SK-MEL-5 (cell line): Measurements from ENCODE around the gene SPARC. TPM values are rescaled to one million over a fixed set of nuclear protein-coding genes. Genes with fewer than 3 reads are reported as not detected.
"Not testable (repeated sequence)": the region's sequence is repeated elsewhere in the genome, so short reads cannot be mapped to it uniquely, and the experiment has no call there.

Experiments used
- DNase-seq: peaks from one replicate; pipeline ENCODE4 v3.0.0-alpha.2; 2016; ENCODE audit warnings: low read depth, low spot score
- in situ Hi-C: cut with HindIII; loops from 2 replicates; pipeline ENCODE4 v1.10.0; 2016; ENCODE audit warnings: low sequenced_read_pairs, high pct_unique_total_duplicates, low pct_unique_long_range_greater_than_20kb
- total RNA-seq: library from RNA; depleted of rRNA; stranded (reverse); fragments of >200 nt; shearing (Covaris generic); gene quantifications from 2 replicates; pipeline ENCODE4 v1.2.3, GENCODE V29; 2014

SPARC gene
- total RNA-seq, 1 experiment from 2014 or later = 1,245 TPM

DNA sequence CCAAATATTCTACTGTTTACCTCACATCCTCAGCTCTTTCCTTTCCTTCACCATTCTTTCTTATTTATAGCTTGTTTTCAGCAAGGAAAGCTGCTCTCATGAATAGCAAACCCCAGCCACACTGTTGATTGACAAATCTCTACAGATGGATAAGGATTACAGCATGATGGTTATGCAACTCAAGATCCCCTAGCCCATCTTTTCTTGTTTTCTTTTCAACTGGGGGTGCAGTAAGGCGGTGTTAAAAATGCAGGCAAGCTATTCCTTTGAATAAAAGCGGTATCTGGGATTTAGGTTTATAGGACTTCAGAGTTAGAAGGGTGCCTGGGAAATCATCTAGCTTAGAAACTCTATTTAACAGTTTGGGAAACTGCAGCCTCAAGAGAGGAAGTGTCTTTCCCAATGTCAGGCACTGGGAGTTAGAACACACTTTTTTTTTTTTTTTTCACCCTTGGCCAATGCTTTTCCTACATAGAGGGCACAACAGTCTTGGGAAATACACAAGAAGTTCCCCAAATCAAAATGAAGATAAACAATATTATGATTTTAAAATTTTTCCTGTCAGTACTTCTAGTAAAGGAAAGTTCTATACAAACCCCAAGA lies 2.6 kb downstream of the SPARC start:
- DNase-seq = no peak
- in situ Hi-C loops = no loop called here

DNA sequence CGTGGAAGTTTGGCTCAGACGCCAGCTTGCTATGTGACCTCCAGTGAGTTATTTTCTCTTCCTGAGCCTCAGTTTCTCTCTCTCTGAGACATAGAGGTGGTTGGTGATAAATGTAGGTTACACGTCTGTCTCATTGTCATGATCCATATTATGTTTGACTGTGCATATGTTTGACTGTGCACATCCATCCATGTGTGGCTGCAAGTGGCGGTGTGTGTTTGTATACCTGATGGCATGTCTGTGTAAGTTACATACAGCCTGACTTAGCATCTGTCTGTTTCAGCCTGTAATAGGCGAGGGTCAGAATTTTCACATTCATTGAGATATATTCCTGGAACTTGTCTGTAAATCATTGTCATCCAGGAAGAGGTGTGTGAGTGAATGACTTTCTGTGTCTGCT lies 3.3 kb downstream of the SPARC start:
- in situ Hi-C loops = no loop called here
- no peak for DNase-seq

DNA sequence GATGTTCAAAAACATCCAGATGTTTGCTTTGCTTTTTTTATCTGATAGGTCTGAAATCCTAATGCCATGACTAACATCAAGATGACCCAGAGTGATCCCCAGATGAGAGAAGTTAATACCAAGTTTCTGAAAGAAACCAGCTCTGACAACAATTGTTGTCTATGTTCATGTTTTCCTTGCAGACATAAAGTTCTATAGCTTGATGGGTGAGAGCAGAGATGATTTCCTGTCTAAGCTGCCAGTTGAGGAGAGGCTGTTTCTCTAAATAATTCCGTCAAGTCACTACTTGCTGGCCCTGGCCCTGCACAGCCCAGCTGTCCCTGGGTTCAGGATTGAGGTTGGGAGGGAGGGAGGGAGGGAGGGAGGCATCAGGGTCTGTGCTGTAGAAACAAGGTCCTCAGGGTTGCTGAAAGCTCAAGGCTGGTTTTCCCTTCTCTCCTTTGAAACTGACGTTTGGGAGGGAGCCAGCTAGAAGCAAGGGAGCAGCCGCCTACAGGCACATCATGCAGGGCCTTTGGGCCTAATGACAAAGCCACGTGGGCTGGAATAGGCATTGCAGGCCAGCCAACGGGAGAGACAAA lies 3.9 kb downstream of the SPARC start:
- DNase-seq = no peak
- in situ Hi-C loops = no loop called here

DNA sequence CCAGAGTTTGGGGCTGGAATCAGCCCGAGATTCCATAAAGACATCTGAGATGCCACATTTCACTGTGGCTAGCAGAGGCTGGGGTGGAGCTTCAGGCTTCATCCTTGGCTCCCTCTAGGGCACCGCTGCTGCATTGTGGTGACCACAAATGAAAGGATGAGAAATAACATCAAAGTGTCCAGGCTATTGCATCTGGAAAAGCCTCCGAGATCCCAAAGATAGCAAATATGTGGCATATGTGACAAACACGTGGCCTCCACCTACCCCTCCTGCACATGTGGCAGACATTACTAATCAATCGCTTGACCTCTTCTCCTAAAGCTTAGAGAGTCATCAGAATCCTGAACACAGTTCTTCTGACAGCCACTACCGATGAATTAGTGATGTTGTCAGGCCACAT lies 4.5 kb downstream of the SPARC start:
- DNase-seq = no peak

DNA sequence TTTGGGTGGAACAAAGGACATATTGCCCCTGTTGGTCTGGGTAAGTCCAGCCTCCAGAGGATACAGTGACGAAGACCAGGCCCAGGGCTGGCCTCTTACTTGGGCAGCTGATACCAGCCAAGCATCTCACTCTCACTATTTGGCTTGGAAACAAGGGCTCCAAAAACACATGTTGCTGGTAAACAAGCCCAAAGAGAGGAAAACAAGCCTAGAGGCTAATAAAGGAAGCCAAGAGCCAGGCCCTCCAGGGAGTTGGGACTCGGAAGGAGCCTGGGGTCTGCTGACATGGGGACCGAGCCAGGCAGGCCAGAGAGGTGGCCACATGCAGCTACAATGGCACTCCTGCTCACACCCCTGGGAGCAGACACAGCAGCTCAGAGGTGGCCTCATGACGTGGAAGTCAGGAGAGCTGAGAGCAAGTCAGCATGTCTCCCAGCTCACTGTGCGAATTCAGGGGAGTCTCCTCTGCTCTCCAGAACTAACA lies 5.7 kb downstream of the SPARC start:
- no peak for DNase-seq
- in situ Hi-C loops = no loop called here

More for the DNA sequence above, 4.5 kb downstream of the SPARC start:
- in situ Hi-C loops = no loop called here

DNA sequence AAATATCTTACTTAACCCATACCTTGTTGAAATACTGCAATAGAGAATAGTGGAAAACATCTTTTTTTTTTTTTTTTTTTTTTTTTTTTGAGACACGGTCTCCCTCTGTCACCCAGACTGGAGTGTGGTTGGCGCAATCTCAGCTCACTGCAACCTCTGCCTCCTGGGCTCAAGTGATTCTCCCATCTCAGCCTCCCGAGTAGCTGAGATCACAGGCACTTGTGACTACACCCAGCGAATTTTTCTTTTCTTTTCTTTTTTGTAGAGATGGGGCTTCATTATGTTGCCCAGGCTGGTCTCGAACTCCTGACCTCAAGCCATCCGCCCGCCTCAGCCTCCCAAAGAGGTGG lies 6.6 kb downstream of the SPARC start:
- in situ Hi-C loops, DNase-seq: not testable (repeated sequence)

DNA sequence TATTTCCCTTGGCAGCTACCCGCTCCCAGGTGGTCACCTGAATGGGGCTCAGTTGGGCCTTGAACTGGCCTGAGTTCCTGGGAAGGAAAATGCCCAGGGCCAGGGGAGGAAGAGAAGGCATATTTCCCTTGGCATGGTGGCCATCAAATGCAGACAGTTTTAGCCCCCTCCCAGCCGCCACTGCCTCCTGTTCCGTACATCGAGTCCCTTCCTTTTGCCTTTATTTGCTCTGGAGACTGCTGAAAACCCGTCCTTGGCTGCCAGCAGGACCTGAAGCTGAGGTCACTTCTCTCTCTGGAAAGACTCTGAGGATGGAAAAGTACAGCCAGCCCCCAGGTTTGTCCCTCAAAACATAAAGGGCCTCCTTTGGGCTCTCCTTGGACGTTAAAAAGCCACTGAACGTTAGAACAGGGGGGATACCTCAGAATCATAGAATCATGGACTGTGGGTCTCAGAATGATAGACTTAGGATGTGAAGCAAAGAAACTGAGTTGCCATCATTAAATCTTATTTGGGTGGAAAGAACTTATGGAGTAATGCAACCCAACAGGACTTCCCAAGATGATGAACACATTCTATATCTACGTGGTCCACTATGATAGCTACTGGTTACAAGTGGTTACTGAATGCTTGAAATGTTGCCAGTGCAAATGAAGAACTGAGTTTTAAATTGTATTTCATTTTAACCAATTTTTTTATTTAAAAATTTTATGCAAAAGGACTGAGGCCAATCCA lies 7.1 kb downstream of the SPARC start:
- DNase-seq = no peak
- in situ Hi-C loops = no loop called here

DNA sequence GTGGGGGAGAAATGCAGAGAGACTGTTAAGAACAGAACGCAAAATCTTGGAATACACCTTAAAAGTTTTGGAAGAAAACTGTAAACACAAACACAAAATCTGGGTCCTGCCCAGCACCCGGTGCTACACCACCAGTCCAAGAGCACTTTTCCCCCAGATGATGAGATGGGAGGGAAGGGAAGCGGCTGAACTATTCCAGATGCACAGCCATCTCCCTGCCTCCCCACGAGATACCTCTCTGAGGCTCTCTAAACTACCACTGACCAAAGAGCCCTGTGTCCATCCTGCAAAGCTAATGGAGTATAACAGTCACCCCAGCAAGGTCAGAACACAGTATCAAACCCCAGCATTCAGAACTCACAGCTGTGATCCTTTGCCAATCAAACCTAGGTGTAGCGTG lies 8.0 kb downstream of the SPARC start:
- in situ Hi-C loops = no loop called here
- DNase-seq = no peak

DNA sequence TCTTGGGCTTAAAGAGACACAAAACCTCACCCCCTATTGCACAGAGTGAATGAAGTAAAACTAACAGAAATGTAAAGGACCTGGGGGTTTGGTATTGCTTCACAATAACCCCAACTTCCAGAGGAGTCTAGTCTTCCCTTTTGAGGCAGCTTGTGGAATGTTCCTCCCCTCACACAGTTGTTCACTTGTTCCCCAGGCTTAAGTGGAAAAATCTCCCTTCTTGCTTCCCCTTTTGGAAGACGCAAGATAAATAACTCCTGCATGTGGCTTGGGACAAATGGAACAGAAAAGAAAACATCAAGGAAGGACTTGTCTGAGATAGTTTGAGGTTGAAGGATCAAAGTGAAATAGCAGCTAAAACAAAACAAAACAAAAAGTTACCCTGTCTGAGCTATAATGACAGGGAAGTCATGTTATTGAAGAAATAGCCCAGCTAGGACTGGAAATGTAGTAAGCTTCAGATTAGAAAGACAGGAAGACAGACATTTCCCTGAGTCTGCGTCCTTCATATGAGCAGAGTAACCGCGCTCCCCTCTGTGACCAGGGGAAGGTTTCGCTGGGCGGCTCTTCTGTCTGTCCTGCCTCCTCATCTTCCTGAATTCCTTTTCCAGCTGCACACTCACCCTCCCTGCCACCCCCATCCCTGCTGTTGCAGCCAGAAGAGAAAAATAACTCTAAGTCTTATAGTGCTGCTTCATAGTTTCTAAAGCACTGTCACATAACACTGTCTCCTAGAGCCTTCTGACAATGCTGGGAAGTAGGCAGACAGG lies 8.8 kb downstream of the SPARC start:
- DNase-seq = no peak

DNA sequence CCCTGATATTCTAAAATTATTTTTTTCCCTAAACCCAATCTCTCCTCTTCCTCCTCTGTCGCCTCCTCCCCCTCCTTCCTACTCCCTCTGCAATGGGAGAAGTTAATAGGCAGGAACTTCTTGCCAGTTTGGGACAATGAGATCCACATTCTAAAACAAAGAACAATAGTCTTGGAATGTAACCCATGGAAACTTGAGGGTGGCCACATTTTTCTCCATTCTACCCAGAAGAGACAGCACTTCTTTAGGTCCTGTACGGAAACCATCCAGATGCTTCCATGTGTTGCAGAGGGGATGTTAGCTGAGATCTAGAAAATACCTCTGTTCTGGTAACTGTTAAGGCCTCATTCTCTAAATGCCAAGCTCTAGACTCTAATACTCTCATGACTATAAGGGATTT lies 10.0 kb downstream of the SPARC start:
- in situ Hi-C loops = no loop called here
- DNase-seq = peak; percentile 60

More for the DNA sequence above, 8.8 kb downstream of the SPARC start:
- in situ Hi-C loops = no loop called here

DNA sequence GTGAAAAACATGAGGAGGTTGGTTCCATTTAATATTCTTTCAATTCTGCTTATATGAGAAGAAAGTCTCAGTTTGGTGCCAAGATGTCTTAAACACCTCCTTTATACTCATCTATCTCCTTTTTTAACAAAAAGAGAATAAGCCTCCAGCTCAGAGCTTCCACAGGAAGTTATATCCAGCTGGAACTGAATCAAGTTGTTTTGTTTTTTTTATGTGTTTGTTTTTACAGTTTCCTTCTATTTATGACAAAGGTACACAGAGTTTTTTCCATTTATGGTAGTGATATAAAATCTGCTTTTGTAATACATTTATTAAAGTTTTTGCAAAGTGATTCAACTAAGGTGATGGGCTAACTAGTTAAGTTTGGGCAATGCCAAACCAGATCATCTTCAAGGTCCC lies 10.4 kb downstream of the SPARC start:
- in situ Hi-C loops = no loop called here
- DNase-seq = no peak

DNA sequence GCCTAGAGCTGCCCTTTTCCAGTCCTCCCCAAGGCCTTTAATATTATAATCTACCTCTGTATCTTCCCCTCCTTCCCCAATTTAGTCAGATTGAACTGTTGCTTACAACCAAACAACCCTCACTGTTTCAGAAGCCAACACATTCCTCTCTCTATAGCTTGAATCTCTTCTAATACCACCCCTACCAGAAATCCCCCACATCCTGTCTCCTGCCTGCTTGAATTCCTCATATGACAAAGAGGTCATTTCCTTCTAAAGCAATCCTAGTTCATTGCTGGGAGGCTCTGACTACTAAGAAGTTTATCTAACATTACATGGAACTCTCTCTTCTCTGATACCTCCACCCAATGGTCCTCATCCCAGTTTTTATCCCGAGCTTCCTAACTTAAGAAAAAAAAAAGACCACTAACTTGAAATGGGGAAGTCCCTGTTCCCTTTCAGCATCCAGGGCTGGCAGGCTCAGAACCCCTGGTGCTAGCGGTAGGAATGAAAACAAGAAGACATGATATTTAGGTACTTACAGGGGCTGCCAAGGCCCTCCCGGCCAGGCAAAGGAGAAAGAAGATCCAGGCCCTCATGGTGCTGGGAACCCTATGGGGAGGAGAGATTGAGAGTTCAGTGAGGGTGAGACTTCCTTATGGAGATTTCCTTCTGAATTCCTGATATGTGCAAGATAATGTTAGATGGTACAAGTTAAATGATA lies 11.0 kb downstream of the SPARC start:
- in situ Hi-C loops = no loop called here
- peak; percentile 59 for DNase-seq

DNA sequence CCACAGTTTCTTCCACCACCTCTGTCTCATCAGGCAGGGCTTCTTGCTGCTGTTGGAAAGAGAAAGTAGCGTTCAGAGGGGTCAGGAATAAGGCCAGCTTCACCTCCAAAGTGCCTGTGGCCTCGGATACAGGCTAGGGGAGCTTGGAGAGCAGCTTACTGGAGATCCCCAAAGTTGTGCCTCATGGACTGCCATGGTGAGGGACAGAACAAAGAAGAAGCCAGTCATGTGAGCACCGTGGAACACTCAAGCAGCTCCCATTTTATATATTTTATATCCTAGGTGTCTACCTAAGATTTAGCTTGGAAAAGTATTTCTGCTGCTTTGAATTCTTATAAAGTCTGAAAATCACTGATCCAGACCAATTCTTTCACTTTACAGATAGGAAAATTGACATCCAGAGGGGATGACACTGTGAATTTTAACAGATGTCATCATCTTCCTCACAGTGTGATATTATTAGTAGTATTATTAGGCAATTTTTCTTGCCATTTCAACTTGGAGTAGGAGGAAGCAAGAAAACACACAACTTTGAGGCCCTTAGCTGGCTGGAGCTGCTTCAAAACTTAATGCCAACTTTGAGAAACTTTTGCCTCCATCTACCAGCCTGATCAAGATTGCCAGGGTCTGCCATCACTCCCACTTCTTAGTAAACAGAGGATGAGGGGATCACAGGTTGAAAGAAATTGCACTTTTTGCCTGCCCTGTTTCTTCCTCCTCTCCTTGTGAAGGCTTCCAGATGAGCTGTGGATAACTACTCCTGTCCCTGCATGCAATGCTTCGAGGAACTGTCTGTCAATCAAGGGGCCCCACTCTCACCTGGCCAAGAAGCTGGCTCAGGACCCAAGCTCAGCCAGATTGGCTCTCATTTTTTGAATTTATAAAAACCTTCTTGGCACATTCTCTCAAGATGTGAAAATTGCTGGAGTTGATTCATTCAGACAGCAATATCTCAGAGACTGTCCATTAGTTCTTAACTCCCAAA lies 11.8 kb downstream of the SPARC start:
- in situ Hi-C loops = no loop called here
- DNase-seq = no peak

DNA sequence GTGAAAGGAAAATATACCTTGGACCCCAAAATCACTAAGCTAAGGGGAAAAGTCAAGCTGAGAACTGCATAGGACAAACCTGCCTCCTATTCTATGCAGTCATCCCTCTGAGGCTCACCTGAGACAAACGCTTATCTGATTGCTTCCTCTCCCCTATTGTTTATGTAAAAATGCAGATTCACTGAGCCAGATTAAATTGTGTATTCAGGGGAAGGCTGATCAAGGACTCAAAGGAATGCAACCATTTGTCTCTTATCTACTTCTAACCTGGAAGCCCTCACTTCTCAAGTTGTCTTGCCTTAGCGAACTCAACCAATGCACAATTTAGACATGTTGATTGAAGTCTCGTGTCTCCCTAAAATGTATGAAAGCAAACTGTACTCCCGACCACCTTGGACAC lies 13.3 kb downstream of the SPARC start:
- in situ Hi-C loops = no loop called here
- DNase-seq = no peak

DNA sequence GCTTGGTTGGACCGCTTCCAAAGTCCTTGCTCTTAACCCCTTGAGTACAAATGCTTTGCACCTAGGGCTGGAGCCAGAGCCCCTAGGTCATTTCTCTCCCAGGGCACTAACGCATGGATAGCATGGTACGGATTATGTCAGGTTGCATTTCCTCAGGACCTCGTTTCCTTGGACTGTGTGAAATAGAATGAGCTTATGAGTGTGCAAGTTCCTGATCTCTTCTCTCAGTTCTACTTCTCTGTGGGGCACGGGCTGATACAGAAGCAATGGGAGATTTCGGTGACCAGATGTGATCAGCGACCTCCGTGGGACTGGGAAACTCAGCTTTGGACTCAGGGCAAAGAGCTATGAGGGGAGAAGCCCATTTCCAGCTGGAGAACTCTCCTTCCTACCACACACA lies 14.2 kb downstream of the SPARC start:
- in situ Hi-C loops = no loop called here
- DNase-seq = no peak

DNA sequence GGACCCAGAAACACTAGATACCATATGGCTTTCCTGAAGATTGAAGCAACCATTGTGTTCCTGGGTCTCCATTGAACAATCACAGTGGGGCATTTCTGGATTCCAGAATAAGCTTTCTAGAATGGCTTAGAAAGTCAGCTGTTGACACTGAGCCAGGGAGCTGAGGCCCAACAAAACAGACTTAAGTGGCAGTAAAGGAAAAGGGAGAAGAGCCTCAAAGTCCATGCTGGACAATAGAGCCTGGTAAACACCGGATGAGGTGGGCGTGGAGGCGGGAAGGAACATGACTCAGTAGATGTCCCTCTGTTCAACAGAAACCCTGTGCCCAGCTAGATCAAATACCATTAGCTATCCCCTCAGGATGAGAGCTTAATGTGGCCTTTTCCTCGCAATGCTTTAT lies 14.8 kb downstream of the SPARC start:
- in situ Hi-C loops = no loop called here
- DNase-seq = no peak
